ENCODE measurements around the gene PYGO1. TPM values are rescaled to one million over a fixed set of nuclear protein-coding genes. Genes with fewer than 3 reads are reported as not detected.

The PYGO1 gene
- total and polyA plus RNA-seq, 2 of the 8 experiments (the other 6 are each of a cell fraction or from before 2014, with no cell fraction given), result 0.50 to 1.1 TPM

GRCh38 chr15:55515491-55515890 is 72.7 kb downstream of the PYGO1 start (continued):
- TF ChIP-seq SIRT6 (IDR thresholded peaks at IDR 0.05; ENCODE audit: low read length) (no peak), BACH1 (IDR thresholded peaks at IDR 0.05; ENCODE audit: low read length) (no peak), ATF3 (IDR thresholded peaks at IDR 0.05; ENCODE audit: insufficient read depth, low read depth, low read length) (no peak), SIX5 (IDR thresholded peaks at IDR 0.05; ENCODE audit: low read depth, low read length) (no peak), CEBPB (IDR thresholded peaks at IDR 0.05; ENCODE audit: low read depth, low read length) (no peak), MAFK (IDR thresholded peaks at IDR 0.05; ENCODE audit: low read depth, low read length) (no peak)
